LNCAP (cell line): Measurements from ENCODE around the gene DAAM1.

Experiments
- CTCF ChIP-seq: fragments of 450-650 bp; IDR thresholded peaks from 2 replicates; pipeline ENCODE4 v1.5.1; 2017; ENCODE audit warnings: mild to moderate bottlenecking

DAAM1 gene

GRCh38 chr14:59210621-59211020, 22.2 kb downstream of the DAAM1 start:
- TF ChIP-seq CTCF = no peak

- TF ChIP-seq CTCF = no peak
Measured at GRCh38 chr14:59213368-59214315, 25.2 kb downstream of the DAAM1 start.

- TF ChIP-seq CTCF = no peak
Measured at GRCh38 chr14:59214702-59215302, 26.3 kb downstream of the DAAM1 start.

DNA sequence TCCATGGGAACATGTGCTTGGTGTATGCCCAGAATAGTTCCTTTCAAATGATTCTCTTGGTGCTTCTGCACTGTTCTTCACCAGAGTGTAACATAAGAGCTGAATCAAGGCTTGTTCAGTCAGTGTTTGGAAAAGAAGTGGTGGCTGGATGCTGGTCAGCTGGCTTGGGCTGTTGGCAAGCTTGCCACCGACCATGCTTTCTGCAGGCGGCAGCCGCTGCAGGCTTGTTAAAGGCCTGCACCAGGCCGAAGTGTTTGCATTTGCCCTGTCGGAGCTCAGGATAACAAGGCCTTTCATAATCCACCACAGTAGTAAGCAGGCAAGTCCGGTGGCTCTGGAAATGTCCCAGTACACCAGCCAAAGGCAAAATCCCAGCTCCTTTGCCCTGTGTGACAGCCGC, 26.9 kb downstream of the DAAM1 start:
- TF ChIP-seq CTCF = no peak

DNA sequence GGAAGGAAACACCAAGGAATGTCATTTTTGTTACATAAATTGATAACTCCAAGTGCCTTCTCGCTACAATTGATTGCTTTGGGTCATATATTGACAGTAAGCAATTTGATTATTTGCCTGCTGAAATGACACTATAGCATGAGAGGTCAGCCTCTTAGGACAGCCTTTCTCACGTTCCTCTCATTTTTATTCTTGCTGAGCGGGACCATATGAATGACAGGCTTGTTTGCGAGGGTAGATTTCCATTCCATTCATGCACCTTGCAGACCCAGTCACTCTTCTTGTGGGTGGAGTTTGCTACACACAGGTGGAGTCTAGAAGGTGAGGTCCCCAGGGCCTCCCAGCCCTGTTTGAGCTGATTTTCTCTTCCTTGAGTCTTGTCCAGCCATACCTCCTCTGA, 27.3 kb downstream of the DAAM1 start:
- no peak for TF ChIP-seq CTCF

DNA sequence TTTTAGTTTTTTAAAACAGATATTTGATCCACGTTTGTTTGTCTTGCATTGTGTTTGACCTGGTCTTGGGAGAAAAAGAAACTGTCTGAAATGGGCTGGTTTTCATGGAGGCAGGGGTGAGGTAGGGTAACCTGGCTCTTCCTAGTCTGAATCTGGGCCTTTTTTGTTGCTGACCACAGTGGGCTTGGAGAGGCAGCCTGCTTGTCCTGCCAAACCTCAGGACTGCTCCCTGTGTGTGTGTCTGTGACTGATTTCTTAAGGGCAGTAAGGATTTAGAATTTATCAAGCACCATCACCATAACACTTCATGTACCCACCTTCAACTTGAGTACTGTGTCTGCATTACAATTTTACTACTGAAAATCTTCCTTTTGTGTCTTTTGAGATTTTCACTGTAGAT, 28.5 kb downstream of the DAAM1 start:
- TF ChIP-seq CTCF = no peak

- TF ChIP-seq CTCF = no peak
Measured at GRCh38 chr14:59221568-59221967, 33.1 kb downstream of the DAAM1 start.
